GM10847 (cell line): ENCODE results near the gene ZBTB7C.

Experiments
- POLR2A ChIP-seq: IDR thresholded peaks from 2 replicates; pipeline ENCODE4 v1.6.1; 2011; ENCODE audit not compliant: insufficient read length; ENCODE audit errors: extremely low read depth

ZBTB7C gene

GRCh38 chr18:48408727-48409590 is at the start of gene ZBTB7C:
Gene ZBTB7C (minus strand): TSS chr18:48409383.
- no peak for TF ChIP-seq POLR2A

- no peak for TF ChIP-seq POLR2A
Measured at GRCh38 chr18:48456838-48457237, 47.7 kb upstream of the ZBTB7C start.

- no peak for TF ChIP-seq POLR2A
Measured at GRCh38 chr18:48455555-48456478, 46.6 kb upstream of the ZBTB7C start.

- TF ChIP-seq POLR2A: no peak
Measured at GRCh38 chr18:48454261-48454757, 45.1 kb upstream of the ZBTB7C start.

GRCh38 chr18:48453330-48454066 is 44.3 kb upstream of the ZBTB7C start:
- TF ChIP-seq POLR2A: no peak

- TF ChIP-seq POLR2A: no peak
Measured at GRCh38 chr18:48452861-48453323, 43.7 kb upstream of the ZBTB7C start.

- TF ChIP-seq POLR2A: no peak
Measured at GRCh38 chr18:48450685-48451084, 41.5 kb upstream of the ZBTB7C start.

- no peak for TF ChIP-seq POLR2A
Measured at GRCh38 chr18:48446582-48447225, 37.5 kb upstream of the ZBTB7C start.

GRCh38 chr18:48445540-48445939 is 36.4 kb upstream of the ZBTB7C start:
- no peak for TF ChIP-seq POLR2A

- TF ChIP-seq POLR2A: no peak
Measured at GRCh38 chr18:48442761-48443160, 33.6 kb upstream of the ZBTB7C start.

GRCh38 chr18:48441405-48441881 is 32.3 kb upstream of the ZBTB7C start:
- no peak for TF ChIP-seq POLR2A

- TF ChIP-seq POLR2A: no peak
Measured at GRCh38 chr18:48440924-48441323, 31.7 kb upstream of the ZBTB7C start.

GRCh38 chr18:48436907-48437306 is 27.7 kb upstream of the ZBTB7C start:
- no peak for TF ChIP-seq POLR2A

GRCh38 chr18:48433541-48433940 is 24.4 kb upstream of the ZBTB7C start:
- no peak for TF ChIP-seq POLR2A

- TF ChIP-seq POLR2A: no peak
Measured at GRCh38 chr18:48430150-48430549, 21.0 kb upstream of the ZBTB7C start.
